Measurements from ENCODE around the gene DUXA.

- TF ChIP-seq CTCF (IDR thresholded peaks at IDR 0.05) = no peak
- TF ChIP-seq POLR2A (IDR thresholded peaks at IDR 0.05) = no peak
- no peak for TF ChIP-seq EP300 (IDR thresholded peaks at IDR 0.05)
- TF ChIP-seq POLR2AphosphoS5 (IDR thresholded peaks at IDR 0.05) = no peak
These were observed 60.5 kb downstream of the DUXA start for GRCh38 chr19:57106722-57107235.

Measured in suprapubic skin (tissue), 4 donors.